ENCODE measurements around the gene MYH2. TPM values are rescaled to one million over a fixed set of nuclear protein-coding genes. Genes with fewer than 3 reads are reported as not detected.
"Not testable (repeated sequence)": the region's sequence is repeated elsewhere in the genome, so short reads cannot be mapped to it uniquely, and the experiment has no call there.

Gene MYH2
- polyA plus RNA-seq, 1 of the 3 experiments (the other 2 are of a cell fraction), result 0.10 TPM

GRCh38 chr17:10547351-10547750 is 2.1 kb downstream of the MYH2 start:
- Histone ChIP-seq H3K79me2 (ENCODE audit: insufficient read depth) (no peaks in the 10 kb centered on the region), H3K4me1 (ENCODE audit: control insufficient read depth in 1 of 2, insufficient read depth in 2 of 2, low read depth in 1 of 2, low read length in 1 of 2) (no peaks in the 10 kb centered on the region), H3F3A (replicated peaks; ENCODE audit: insufficient read depth) (no peaks in the 10 kb centered on the region), H3K27ac (ENCODE audit: low read depth in 2 of 2, low read length in 1 of 2) (no peak overlapping the region), H3K4me2 (no peak overlapping the region), H3K9ac (no peak overlapping the region), H3K4me3 (ENCODE audit: low read depth in 2 of 2, low read length in 1 of 2) (no peak overlapping the region; a peak in 1 of 4 replicates), H4K20me1 (ENCODE audit: insufficient read depth) (no peaks in the 10 kb centered on the region), H3K9me3 (peaks cover 3% of the 10 kb centered on the region; the same call in 1 of the 2 replicates), H3K27me3 (ENCODE audit: insufficient read depth) (0 out of 2 replicates have a peak, but pooled peaks cover 6% of the 10 kb centered on the region), H2AFZ (ENCODE audit: low read depth) (no peak overlapping the region), H3K36me3 (replicated peaks in 1 of 2; ENCODE audit: control insufficient read depth in 1 of 2, insufficient read depth in 2 of 2, low read length in 1 of 2) (no peaks in the 10 kb centered on the region), H3K9me2 (no peaks in the 10 kb centered on the region)
- TF ChIP-seq RXRA (IDR thresholded peaks at IDR 0.05; ENCODE audit: borderline replicate concordance, low read depth) (no peak), RAD21 (IDR thresholded peaks at IDR 0.05; ENCODE audit: low read length) (no peak), EP300 (IDR thresholded peaks at IDR 0.05; ENCODE audit: borderline replicate concordance in 1 of 2, low read depth in 1 of 2, low read length in 1 of 2) (no peak)
- 7% methylated on average over 6 of the region's 6 CpGs for WGBS (ENCODE audit: low lambda C conversion rate)
- POLR2A ChIA-PET, result no interaction called here
- DNase-seq, result no peak
- CTCF ChIA-PET, result no interaction called here

GRCh38 chr17:10543486-10543885 is 6.0 kb downstream of the MYH2 start:
- H2AFZ ChIP-seq (ENCODE audit: low read depth); H3F3A ChIP-seq (replicated peaks; ENCODE audit: insufficient read depth); POLR2A ChIA-PET; H3K4me2 ChIP-seq; H4K20me1 ChIP-seq (ENCODE audit: insufficient read depth); H3K79me2 ChIP-seq (ENCODE audit: insufficient read depth); CTCF ChIA-PET; H3K4me1 ChIP-seq (ENCODE audit: control insufficient read depth in 1 of 2, insufficient read depth in 2 of 2, low read depth in 1 of 2, low read length in 1 of 2); H3K4me3 ChIP-seq (ENCODE audit: low read depth in 2 of 2, low read length in 1 of 2); H3K9ac ChIP-seq; H3K27me3 ChIP-seq (ENCODE audit: insufficient read depth); H3K9me3 ChIP-seq; H3K27ac ChIP-seq (ENCODE audit: low read depth in 2 of 2, low read length in 1 of 2); H3K36me3 ChIP-seq (replicated peaks in 1 of 2; ENCODE audit: control insufficient read depth in 1 of 2, insufficient read depth in 2 of 2, low read length in 1 of 2); H3K9me2 ChIP-seq; DNase-seq: not testable (repeated sequence)
- 3% methylated on average over 5 of the region's 5 CpGs for WGBS (ENCODE audit: low lambda C conversion rate)
- TF ChIP-seq CTCF (IDR thresholded peaks at IDR 0.05), result peak; percentile 21; the same call in 1 of the 2 replicates

GRCh38 chr17:10541179-10541578 is 8.3 kb downstream of the MYH2 start:
- H3K27me3 ChIP-seq (ENCODE audit: insufficient read depth); H3K4me3 ChIP-seq (ENCODE audit: low read depth in 2 of 2, low read length in 1 of 2); H3K36me3 ChIP-seq (replicated peaks in 1 of 2; ENCODE audit: control insufficient read depth in 1 of 2, insufficient read depth in 2 of 2, low read length in 1 of 2); POLR2A ChIA-PET; CTCF ChIA-PET; DNase-seq; H3K9me2 ChIP-seq; H3K9ac ChIP-seq; H4K20me1 ChIP-seq (ENCODE audit: insufficient read depth); H3K4me1 ChIP-seq (ENCODE audit: control insufficient read depth in 1 of 2, insufficient read depth in 2 of 2, low read depth in 1 of 2, low read length in 1 of 2); H3F3A ChIP-seq (replicated peaks; ENCODE audit: insufficient read depth); H3K4me2 ChIP-seq; H3K79me2 ChIP-seq (ENCODE audit: insufficient read depth); H3K9me3 ChIP-seq; H2AFZ ChIP-seq (ENCODE audit: low read depth); H3K27ac ChIP-seq (ENCODE audit: low read depth in 2 of 2, low read length in 1 of 2): not testable (repeated sequence)
- whole genome bisulfite sequencing (ENCODE audit: low lambda C conversion rate), result 12% methylated on average over 6 of the region's 6 CpGs
